ENCODE data around the gene PLEKHF1.
"Not testable (repeated sequence)": the region's sequence is repeated elsewhere in the genome, so short reads cannot be mapped to it uniquely, and the experiment has no call there.

The PLEKHF1 gene

DNA sequence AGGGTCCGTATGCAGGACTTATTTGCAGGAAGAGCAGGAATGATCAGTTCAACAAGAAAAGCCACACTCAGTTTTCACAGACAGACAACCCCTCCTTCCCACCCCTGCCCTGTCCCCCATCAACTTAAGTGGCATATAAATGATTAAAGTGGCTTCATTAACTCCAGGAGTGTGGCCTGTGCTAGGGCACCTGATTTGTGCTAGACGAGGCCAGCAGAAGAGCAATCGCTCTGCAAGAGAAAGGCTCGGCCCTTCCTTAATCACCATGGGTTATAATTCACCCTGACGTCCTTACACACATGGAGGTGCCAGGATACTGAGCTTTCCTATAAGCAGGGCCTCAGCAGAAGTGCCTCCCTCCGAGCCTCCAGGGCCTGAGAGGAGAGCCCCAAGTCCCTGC is 35.2 kb downstream of the PLEKHF1 start:
- no peak for DNase-seq (ENCODE audit: low spot score)

DNA sequence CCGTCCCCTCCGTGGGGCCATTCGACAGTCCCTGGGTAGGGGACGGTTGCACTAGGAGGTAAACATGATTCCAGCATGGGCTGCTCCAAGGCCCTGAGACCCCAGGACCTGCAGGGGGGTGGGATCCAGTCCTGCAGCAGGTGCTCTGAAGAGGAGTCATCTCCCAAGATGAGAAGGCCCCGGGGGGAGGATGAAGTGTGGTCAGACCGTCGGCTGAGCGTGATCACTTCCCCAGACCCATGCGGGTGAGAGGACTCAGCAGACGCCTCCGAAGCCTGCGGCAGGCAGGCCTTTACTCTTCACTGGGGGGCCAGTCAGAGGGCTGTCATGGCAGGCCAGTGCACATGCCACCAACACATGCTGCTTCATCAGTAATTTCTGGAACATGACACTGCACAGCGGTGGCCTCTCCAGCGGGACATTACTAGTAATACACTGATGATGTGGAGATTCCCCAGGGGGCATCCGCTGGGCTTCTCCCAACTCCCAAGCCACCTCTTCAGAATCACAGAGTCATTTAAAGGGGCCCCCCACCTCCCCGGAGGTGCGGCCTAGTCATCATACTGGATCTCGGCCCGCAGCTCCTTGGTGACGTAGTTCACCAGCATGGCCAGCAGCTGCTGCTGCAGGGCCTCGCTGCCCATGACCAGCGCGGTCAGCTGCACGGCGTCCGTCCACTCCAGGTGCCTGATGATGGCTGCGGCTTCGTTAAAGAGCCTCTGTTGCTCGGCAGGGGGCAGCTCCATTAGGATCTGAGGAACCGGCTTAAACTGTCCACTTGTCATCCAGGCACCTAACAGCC is 37.1 kb downstream of the PLEKHF1 start:
- no peak for DNase-seq (ENCODE audit: low spot score)

- DNase-seq (ENCODE audit: low spot score) = no peak
Measured at GRCh38 chr19:29702963-29703320, 37.7 kb downstream of the PLEKHF1 start.

GRCh38 chr19:29704562-29705558 is 39.6 kb downstream of the PLEKHF1 start:
- DNase-seq (ENCODE audit: low spot score) = no peak

DNA sequence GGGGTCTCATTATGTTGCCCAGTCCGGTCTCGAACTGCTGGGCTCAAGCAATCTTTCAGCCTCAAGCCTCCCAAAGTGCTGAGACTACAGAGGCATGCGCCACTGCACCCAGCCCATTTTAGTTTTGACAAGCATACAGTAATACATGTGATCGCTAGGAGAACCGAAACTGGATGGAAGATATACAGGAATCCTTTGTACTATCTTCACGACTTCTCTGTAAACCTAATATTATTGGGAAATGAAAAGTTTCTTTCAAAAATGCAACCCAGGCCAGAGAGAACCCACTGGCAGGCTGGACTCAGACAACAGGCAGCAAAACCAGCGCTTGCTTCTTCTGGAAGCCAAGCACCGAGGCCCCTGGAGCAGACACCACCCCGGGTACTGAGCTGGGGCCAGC is 40.4 kb downstream of the PLEKHF1 start:
- no peak for DNase-seq (ENCODE audit: low spot score)

GRCh38 chr19:29706635-29707034 is 41.4 kb downstream of the PLEKHF1 start:
- DNase-seq (ENCODE audit: low spot score) = no peak

GRCh38 chr19:29708554-29709439 is 43.5 kb downstream of the PLEKHF1 start:
- peak; percentile 66 for DNase-seq (ENCODE audit: low spot score)

DNA sequence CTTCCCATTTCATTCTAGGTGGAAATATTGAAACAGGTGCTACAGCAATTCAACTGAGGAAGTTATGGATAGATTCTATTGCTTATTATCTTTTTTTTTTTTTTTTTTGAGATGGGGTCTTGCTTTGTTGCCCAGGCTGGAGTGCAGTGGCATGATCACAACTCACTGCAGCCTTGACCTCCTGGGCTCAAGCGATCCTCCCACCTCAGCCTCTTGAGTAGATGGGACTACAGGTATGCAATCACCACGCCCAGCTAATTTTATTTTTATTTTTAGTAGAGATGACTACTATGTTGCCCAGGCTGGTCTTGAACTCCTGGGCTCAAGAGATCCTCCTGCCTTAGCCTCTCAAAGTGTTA is 44.2 kb downstream of the PLEKHF1 start:
- DNase-seq (ENCODE audit: low spot score) = not testable (repeated sequence)

- no peak for DNase-seq (ENCODE audit: low spot score)
Measured at GRCh38 chr19:29711584-29712132, 46.4 kb downstream of the PLEKHF1 start.

- DNase-seq (ENCODE audit: low spot score) = no peak
Measured at GRCh38 chr19:29712744-29713516, 47.7 kb downstream of the PLEKHF1 start.

DNA sequence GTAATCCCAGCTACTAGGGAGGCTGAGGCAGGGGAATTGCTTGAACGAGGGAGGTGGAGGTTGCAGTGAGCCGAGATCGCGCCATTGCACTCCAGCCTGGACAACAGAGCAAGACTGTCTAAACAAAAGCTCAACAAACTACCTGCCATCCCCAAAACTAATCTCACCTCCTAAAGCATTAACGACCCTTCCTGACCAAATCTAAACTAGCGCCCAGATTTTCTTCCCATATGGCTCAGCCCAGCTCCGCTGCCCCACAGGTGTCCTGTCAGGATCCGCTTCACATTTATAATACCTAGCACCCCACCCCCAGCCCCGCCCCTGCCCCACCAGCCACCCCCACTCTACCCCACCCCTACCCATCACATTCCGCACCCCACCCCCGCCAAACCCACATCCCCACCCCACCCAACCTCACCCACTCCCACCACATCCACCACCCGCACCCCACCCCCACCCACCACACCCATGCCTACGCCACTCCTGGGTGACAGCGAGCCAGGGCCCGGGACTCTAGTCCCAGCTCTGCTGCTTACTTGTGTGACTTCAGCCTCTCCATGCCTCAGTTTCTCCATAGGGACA is 49.2 kb downstream of the PLEKHF1 start:
- peak; percentile 41 for DNase-seq (ENCODE audit: low spot score)

DNA sequence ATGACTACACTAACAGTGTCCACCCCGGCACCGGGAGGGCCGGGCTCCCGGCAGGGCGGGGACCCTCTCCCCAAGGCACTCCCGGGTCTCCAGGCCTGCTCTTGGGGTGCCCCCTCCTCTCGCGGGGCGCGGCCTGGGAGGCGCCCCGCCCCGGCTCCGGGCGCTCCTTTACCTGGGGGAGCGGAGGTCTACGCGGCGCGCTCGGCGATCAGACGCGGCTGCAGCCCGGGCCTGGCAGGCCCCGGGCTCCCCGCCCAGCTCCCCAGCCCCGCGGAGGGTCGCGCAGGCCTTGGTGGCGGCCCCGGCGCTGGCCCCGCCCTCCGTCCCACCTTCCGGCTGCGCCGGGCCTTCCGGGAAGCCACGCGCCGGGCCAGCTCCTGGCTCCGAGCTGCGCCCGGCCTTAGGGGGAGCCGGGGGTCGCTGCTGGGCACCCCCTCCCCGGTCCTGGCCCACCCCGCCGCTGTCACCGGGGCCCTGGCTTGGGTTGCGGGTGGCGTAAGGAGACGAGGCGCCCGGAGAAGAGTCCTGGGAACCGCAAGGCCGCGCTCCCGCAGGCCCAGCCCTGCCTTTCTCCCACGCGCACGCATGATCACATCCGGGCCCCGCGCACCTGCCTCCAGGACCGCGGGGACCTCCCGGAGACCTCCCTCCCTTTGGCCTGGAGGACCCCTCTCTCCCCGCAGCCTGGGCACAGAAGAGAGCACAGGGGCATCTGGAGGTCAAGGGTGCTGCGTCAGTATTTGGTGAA is 49.9 kb downstream of the PLEKHF1 start, which contains the start of gene C19orf12:
TSS of gene C19orf12 (minus strand) at position 309 of the 748 bp plus-strand sequence. CDS start 6,848 bp downstream, outside the sequence.
- peak; percentile 74 for DNase-seq (ENCODE audit: low spot score)

DNA sequence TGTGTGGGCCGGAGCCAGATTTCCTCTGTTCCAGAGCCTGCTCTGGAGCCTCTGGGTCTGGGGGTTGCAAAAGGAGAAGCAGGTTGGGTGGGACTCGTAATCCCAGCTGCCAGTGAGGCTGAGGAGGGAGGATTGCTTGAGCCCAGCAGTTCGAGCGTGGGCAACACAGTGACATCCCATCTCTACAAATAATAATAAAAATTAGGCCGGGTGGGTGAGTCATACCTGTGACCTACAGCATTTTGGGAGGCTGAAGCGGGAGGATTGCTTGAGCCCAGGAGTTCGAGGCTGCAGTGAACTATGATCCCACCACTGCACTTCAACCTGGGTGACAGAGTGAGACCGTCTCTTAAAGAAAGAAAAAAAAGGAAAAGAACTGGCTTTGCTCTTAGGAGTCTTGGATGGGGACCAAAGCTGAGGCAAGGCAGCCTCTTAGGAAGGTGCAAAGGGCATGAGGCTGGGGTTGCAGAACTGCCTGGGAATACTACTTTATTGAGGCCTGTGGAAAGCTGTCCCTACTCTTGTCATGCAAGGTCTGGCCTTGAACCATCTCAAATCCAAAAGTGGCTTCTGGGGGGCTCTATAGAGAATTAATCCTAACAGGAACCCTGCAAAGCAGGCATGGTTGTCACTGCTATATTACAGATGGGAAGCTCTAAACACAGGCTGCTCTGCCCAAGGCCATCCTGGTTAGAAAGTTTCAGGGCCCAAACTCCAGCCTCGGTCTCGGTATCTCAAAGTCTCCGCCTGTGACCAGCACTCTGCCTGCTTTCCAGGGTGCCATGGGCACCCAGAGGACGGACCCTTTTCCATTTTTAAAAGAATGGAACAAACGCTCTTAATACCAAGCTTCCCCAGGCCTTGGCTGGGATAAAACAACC is 50.7 kb downstream of the PLEKHF1 start:
- no peak for DNase-seq (ENCODE audit: low spot score)

GRCh38 chr19:29717051-29717450 is 51.8 kb downstream of the PLEKHF1 start:
- DNase-seq (ENCODE audit: low spot score) = no peak

- no peak for DNase-seq (ENCODE audit: low spot score)
Measured at GRCh38 chr19:29724102-29724641, 58.9 kb downstream of the PLEKHF1 start.

GRCh38 chr19:29724746-29725145 is 59.5 kb downstream of the PLEKHF1 start:
- DNase-seq (ENCODE audit: low spot score) = no peak

All from HuH-7 (cell line).